NB4 (cell line): ENCODE results near the gene HS3ST5.

ENCODE experiments used
- DNase-seq: peaks from one replicate; pipeline ENCODE4 v3.0.0; 2010; ENCODE audit warnings: low read depth
- H3K4me3 ChIP-seq: one replicate; pipeline ENCODE4 v1.5.1; 2011; ENCODE audit warnings: mild to moderate bottlenecking, low read depth, low read length, moderate library complexity
- CTCF ChIP-seq: IDR thresholded peaks from one replicate; pipeline ENCODE4 v1.5.1; 2012; ENCODE audit warnings: low read depth, low read length
- MAX ChIP-seq: IDR thresholded peaks from 2 replicates; pipeline ENCODE4 v1.6.1; 2011; ENCODE audit warnings: low read depth, low read length
- MYC ChIP-seq: IDR thresholded peaks from 2 replicates; pipeline ENCODE4 v1.6.1; 2011; ENCODE audit warnings: low read depth, low read length
- POLR2A ChIP-seq: IDR thresholded peaks from 2 replicates; pipeline ENCODE4 v1.6.1; 2011; ENCODE audit warnings: mild to moderate bottlenecking; ENCODE audit not compliant: insufficient read length; ENCODE audit errors: extremely low read depth

HS3ST5 gene

GRCh38 chr6:114343782-114344144 lies 940 bp upstream of the HS3ST5 start:
- no peak overlapping the region for H3K4me3 ChIP-seq
- no peak for DNase-seq
- TF ChIP-seq MYC = no peak
- no peak for TF ChIP-seq CTCF
- no peak for TF ChIP-seq MAX
- TF ChIP-seq POLR2A = no peak

- H3K4me3 ChIP-seq = no peak overlapping the region
- no peak for DNase-seq
- TF ChIP-seq MAX (no peak), POLR2A (no peak), CTCF (no peak), MYC (no peak)
Observed at GRCh38 chr6:114342086-114342825, 567 bp downstream of the HS3ST5 start.

- no peak overlapping the region for H3K4me3 ChIP-seq
- TF ChIP-seq MYC (no peak), POLR2A (no peak), MAX (no peak), CTCF (no peak)
- DNase-seq = no peak
Observed at GRCh38 chr6:114339706-114340105, 3.1 kb downstream of the HS3ST5 start.

- no peak for DNase-seq
- H3K4me3 ChIP-seq = no peak overlapping the region
- TF ChIP-seq MYC (no peak), CTCF (no peak), MAX (no peak), POLR2A (no peak)
Observed at GRCh38 chr6:114334237-114334636, 8.6 kb downstream of the HS3ST5 start.

- DNase-seq = no peak
- TF ChIP-seq MYC (no peak), CTCF (peak; percentile 11)
- no peak overlapping the region for H3K4me3 ChIP-seq
Observed at GRCh38 chr6:114327074-114327473, 15.7 kb downstream of the HS3ST5 start.

GRCh38 chr6:114323784-114324183 lies 19.0 kb downstream of the HS3ST5 start:
- H3K4me3 ChIP-seq = no peak overlapping the region
- DNase-seq = no peak
- TF ChIP-seq MYC (no peak), POLR2A (no peak), MAX (no peak), CTCF (no peak)
